SW480 (cell line): ENCODE data around the gene RAB25.
"Not testable (repeated sequence)": the region's sequence is repeated elsewhere in the genome, so short reads cannot be mapped to it uniquely, and the experiment has no call there.

ENCODE experiments used
- DNase-seq: peaks from one replicate; pipeline ENCODE4 v3.0.0-alpha.2; 2016; ENCODE audit warnings: low spot score

Gene RAB25

DNA sequence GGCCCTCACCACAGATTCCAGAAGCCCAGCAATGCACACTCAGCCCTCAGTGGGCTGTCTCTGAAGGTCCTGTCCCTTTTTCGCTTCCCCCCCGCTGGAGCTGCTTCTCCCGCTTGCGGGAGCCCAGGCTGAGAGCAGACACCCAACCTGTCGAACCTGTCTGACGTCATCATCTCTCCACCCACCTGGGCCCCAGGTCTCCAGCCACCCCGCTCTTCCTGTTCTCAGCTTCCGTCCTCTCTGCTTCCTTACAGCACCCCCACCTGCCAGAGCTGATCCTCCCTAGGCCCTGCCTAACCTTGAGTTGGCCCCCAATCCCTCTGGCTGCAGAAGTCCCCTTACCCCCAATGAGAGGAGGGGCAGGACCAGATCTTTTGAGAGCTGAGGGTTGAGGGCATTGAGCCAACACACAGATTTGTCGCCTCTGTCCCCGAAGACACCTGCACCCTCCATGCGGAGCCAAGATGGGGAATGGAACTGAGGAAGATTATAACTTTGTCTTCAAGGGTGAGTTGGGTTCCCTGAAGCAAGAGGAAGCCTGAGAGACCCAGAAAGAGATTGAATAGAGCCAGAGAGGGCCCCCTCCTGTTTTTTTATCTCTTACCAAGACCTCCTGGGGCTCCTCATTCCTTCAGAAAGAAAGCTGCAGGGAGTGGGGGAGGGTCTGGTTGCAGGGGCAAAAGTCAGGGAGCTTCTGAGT lies at the start of gene RAB25:
RAB25 (plus strand) TSS at position 224 of the 700 bp plus-strand sequence; CDS start at position 465, 241 bp downstream.
- no peak for DNase-seq

DNA sequence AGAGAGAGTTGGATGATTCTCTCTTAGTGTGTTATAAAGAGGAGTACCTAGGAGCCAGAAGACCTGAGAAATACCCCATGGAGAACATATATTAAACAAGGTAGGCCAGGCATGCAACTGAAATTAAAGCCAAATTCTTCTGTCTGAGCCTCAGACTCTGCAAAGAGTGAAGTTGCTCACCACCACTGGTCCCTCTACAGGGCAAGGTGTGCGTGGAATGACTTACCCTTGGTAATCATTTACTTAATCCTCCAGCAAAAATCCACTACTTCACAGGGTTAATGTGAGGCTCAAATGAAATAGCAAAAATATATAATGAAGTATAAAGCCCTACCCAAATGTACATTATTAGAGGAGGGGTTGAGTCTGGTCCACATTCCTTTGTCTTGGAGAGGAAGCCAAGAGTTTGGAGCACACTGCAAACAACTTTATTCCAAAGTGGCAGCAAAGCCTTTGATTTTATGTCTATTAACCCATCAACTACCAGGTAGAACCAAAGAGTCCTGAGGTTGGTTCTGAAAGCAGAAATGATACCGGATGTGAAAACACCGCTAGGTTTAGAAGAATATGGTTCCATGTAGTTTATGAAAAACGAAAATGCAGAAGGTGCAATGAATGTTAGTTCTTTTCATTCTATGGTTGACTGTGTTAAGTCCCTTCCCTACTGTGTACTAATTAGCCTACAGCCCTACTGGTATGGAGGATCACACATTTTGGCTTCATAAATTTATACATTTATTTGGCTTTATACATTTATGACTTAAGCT lies 48.7 kb upstream of the RAB25 start:
- no peak for DNase-seq

DNA sequence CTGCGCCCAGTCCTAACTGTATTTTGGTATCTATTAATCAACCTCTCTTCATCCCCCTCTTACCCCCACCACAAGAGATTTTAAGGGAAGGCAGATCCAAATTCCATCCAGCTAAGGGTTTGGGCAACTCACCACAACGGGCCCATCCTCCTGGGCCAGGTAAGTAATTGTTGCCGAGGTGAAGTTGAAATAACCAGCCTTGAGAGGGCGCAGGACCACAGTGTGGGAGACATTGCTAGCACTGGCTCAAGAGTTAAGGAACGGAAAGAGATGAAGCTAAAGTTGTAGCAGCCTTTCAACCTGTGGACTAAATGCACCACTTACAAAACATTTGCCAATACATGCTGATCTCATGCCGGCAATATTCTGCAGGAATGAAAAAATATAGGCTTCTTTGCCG lies 46.1 kb upstream of the RAB25 start:
- DNase-seq, result no peak

DNA sequence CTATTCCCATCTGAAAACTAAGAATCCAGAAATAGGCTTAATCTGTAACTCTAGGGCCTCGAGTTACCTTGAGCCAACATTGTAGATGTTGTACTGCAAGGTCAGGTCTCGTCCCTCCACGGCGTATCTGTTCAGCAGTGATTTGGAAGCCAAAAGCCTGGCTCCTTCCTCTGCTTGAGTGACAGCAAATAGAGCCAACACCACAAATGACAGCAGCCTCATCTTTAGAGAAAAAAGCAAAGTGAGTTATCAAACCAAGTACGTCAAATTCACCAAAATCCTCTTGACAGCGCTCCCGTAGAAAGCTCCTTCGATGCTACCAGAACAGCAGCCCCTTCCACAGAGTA lies 41.0 kb upstream of the RAB25 start:
- no peak for DNase-seq

DNA sequence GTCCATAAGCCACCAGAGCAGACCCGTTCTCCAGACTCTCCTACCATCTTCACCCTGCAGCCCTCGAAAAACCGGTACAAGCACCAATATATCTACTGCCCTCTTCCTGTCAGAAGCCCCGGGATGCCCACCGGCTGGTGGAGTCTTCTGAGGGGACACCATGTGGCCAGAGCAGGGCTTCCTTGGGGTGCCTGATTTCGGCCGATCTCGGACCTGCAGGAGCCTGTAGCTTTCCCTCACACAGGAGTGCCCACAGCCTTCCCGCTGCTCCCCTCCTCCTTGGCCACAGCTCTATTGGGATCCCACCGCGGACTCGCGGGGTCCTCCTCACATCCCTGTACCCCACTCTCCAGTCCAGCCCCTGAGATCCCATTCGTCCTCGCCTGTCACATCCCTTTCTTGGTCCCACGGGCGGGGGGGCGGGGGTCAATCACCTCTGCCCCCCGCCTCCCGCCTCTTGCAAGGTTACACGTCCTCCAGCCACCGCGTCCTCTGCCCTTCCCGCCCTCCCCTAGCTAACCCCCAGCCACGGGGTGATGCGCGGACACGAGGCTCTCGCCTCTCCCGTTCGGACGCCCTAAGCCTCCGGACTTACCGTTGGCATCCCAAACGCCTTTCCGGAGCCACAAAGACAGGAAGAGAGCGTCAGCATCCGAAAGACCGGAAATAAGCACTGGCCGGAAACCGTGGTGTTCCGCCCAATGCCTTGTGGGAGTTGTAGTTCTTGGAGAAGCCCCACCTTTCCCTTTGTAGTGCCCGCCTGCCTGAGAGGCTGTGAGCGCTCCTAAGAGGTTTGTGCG lies 40.5 kb upstream of the RAB25 start, which contains the start of gene SSR2:
SSR2 (minus strand) TSS at position 659 of the 800 bp plus-strand sequence. CDS start 784 bp downstream, outside the sequence.
- DNase-seq, result peak; percentile 91

DNA sequence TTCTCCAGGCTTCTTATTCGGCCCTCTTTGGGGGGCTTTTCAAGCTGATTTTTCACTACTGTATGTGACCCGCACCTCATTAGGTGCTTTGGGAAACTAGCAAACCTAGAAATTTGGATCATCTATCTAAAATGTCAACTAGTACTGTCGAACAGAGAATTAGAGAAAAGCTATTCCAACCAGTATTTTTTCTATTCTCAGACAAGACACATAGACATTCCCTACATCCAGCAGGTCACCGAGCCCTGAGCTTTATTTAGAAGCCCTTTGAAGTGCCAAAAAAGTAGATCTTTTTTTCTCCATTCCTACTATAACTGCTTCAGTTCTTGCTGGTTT lies 39.9 kb upstream of the RAB25 start:
- no peak for DNase-seq

DNA sequence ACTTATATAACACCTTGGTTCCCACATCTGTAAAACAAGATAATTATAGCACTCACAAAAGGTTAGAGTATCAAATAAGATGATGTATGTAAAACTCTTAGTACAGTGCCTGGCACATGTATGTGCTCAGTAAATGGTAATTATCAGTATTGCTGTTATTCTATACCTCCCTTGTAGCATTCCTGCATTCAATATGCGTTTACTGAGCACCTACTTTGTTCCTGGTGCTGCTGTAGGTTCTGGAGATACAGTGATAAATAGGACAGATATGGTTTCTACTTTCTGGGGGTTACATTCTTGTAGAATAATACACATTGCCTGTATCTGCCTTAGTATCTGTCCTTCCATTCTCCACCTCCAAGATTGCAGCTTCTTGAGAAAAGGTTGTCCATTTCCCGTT lies 39.0 kb upstream of the RAB25 start:
- DNase-seq, result no peak

DNA sequence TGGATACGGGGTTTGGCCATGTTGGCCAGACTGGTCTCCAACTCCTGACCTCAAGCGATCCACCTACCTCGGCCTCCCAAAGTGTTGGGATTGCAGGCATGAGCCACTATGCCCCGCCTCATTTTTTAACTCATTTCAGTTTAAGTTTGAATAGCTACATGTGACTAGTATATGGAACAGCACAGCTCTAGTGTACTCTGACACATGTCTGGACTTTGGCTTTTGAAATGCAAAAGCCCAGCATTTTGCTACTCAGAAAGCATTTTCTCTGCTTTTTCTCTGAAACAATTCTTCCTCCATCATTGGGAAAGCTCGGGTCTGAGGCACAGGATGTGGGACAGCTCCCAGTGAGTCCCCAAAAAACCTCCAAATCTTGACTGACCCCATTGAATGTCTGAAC lies 36.2 kb upstream of the RAB25 start:
- DNase-seq, result no peak

DNA sequence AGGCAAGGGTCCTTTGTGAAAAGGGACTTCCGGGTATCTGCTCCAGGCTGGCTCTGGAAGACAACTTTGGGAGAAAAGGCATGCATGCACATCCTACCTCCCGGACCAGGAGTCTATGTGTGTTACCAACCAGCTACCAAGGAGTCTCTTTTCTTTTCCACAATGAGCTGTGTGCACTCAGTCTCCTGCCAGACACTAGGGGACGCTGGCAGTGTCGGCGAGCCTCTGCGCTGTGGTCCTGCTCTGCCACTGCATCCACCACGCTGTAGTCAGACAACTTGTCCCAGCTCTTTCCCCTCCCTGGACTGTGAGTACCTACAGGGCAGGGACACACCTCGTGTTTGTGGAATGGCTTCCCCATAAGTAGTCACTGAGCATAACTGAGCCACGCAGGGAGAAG lies 35.1 kb upstream of the RAB25 start:
- no peak for DNase-seq

DNA sequence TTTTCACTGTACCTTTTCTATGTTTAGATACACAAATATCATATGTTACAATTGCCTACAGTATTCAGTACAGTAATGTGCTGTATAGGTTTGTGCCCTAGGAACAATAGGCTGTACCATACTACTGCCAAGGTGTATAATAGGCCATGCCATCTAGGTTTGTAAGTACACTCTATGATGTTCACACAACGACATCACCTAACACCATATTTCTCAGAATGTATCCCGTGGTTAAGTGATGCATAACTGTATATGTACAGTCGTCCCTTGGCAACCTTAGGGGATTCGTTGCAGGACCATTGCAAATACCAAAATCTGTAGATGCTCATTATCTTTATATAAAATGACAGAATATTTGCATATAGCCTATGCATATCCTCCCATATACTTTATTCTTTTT lies 34.4 kb upstream of the RAB25 start:
- no peak for DNase-seq

DNA sequence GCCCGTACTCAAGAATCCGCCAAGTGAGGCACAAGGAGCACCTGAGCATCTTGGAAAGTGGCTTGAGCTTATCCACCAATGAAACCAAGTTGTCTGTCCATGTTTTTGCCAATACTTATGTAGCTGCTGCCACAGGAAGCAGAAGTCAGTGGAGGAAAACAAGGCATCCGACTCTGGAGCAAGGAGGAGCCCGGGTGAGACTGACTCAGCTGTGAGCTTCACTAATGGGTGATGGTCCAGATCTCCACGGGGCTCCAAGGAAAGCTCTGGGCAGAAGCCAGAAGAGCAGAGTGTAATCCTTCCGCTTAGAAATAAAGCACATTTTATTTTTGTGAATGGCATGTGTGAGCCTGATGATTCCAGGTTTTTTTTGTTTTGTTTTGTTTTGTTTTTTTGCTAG lies 27.9 kb upstream of the RAB25 start:
- DNase-seq, result no peak

DNA sequence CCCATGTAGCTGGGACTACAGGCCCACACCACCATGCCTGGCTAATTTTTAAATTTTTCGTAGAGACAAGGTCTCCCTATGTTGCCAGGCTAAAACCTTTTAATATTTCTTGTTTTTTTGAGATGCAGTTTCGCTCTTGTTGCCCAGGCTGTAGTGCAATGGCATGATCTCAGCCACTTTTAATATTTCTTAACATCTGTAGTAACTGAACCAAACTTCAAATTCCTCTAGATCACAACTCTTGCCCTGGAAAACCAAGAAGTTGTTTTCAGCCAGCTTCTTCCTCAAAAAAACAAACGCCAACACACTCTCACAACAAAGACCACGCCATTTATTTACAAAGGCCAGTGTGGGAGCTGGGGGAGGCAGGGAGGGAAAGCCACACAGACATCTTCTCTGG lies 26.0 kb upstream of the RAB25 start:
- DNase-seq, result not testable (repeated sequence)

DNA sequence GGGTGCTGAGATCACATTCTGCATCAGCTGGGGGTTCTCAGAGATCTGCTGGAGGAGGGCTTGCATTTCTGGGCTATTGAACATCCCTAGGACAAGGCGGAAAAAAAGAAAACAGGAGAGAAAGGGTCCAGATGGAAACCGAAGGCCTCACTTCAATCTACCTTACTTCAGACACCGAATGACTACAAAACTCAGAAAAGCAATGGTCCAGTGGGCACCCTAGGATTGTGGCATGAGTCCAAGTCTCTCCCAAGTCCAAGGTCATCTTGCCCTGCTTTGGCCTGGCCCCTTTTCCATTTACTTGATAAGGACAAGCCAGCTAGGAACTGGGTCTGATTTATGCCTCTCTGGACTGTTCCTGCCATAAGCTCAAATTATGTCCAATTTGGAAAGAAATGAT lies 18.1 kb upstream of the RAB25 start:
- no peak for DNase-seq

DNA sequence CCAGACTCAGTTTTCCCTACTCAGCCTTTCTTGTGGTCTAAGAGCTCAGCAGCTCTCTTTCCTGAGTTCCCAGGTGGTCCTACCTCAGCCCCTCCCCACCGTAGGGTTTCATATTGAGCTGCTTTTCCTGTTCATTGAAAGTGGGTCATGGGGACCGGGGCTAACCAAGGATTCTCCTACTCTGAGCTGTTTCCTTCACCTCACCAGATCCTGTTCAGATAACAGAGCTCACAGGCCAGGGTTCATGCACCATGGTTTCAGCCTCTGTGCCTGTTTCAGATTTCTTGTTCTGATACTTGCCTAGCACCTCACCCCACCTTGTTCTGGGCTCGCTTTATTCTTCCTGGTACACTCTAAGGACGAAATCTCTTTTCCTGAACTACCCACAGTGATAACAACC lies 15.9 kb upstream of the RAB25 start:
- no peak for DNase-seq

DNA sequence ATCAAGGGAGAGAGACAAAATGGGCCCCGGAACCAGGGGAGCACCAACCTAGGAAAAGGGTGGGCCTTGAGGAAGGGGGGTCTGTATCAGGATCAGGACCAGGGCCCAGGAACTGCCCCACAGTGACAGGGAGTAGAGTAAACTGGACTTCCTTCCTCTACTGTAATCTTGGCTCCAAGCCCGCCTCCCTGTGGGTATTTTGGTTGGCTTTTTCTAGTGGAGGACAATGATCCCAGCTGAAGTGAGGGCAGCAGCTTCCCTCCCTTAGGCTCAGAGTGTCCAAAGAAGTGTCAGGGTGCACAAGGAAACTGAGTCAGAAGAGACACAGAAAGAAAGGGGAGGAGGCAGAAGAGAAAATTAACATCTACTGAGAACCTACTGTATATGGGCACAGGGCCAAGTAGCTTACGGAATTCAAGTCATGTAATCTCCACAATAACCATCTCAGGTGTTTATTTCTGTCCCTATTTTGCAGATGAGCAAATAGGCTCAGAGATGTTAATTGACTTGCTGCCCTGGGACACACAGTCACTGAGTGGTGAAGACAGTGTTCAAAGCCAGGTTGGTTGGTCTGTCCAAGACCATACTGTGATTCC lies 12.2 kb upstream of the RAB25 start:
- no peak for DNase-seq

DNA sequence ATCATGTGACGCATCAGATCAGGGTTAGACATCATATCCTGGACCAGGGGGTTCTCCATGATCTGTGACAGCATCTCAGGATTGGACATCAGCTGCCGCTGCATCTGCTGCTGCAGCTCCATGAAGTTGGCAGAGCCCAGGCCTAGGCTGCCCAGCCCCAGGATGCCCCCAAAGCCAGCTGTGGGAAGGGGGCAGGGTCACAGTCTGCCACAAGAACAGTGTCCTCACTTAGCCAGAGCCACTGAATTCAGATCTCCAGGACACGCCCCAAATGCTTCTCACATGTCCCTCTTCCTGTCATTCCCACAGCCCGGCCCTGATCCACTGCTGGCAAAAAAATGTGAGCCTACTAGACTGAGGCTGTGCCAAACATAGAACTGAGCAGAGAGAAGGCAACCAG lies 10.6 kb upstream of the RAB25 start:
- no peak for DNase-seq

DNA sequence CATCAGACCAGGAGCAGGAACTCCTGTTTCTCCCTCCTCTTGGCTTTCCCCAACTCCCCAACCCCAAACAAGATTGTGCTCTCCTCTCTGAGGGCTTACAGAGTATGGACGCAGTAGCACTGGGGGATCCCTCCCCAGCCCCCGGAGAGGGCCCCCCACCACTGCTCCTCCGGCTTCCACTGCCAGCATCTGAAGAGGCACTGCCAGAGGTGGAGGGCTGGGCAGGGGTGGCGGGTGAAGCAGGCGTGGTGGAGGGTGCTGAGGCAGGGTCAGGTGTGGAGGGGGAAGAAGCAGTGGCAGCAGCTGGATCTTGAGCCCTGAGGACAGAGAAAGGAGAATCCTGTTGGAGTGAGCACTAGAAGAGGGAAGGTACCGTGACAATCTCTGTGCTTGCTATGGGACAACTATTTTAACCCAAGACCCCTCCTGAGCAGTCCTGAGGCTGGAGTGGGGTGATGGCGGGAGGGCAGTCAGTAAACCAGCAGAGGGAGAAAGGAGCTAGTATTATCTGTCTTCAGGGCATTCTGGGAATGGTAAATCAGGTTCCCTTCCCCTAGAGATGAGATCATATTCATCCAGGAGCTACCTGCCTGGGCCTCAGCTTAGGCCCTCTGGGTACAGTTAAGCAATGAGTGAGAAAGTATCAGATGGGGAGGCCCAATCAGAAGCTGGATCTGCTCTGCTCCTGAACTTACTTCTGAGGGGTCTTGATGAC lies 9.8 kb upstream of the RAB25 start:
- no peak for DNase-seq

DNA sequence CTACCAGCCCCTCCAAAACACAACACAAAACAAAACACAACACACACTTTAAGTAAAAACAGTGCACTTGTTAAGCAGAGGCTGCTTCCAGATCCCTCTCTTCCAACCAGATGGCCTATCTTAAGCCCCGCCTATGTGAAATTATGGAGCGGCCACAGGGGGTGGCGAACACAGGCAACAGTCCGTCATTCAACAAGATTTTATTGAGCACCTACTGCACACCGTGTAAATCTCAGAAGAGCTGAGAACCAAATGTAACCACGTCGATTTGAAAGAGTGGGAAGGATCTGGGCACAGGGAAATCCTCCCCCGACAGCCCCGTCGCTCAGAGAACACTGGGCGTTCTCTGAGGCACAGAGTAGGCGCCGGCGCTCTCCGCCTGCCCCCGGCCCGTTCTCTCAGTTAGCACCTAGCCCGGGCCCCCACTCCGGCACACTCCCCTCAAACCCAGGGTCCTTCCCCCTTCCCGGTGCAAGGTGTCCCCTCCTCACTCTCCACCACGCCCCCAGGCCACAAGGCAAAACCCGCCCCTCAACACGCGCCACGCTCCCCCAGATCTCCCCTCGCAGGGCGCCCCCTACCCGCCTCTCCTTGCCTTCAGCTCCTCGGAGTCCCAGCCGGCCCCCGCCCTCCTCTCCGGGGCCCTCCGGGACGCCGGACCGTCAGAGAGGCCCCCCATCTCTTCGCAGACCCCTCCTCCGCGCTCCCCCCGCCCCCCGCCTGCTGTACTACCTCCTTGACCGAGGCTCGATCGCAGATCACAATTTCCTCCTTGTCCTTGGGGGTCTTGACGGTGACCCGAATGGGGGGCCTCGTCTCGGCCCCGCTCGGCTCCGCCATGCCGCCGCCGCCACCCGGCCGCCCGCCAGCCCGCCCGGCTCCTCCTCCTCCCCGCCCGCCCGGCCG lies 7.8 kb upstream of the RAB25 start:
- DNase-seq, result peak; percentile 59

DNA sequence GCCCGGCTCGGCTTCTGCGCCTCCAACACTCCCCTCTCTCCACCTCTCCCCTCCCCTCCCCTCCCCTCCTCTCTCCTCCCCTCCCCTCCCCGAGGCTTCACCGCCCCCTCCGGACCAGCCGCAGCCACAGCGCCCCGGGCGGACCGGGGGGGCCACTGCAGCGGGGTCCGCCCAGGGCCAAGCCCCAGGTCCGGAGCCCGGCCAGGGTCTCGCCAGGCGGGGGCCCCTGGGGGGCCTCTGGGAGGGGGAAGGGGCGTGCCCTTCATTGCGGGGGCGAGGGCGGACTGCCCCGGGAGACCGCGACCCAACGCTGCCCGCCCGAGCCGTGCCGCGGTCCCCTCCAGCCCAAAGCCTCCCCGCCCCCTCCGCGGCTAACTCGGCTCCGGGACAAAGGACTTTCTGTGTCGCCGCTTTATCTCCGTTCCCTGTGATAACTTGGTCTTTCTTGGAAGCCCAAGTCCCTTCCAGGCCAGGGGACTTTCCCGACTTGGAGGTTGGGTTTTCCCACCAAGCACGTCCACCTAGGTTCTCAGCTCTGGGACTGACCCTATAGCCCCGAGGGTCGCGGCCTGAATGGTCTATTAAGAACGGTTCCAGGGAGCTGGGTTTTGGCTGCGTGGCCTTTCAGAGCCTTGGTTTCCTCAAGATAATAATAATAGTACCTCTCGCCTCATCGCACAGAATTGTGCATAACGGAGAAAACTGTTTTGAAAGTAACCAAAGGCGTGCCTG lies 7.0 kb upstream of the RAB25 start, which contains the start of gene UBQLN4:
UBQLN4 (minus strand) TSS at position 31 of the 732 bp plus-strand sequence. CDS start 97 bp downstream, outside the sequence.
- peak; percentile 82 for DNase-seq
